Stimulated activated CD8-positive, alpha-beta memory T cell treated with anti-CD3 and anti-CD28 coated beads, Interleukin-12 subunit alpha, Interleukin-12 subunit beta, amount 100 ng/mL, for 1 hour (primary cell): ENCODE data around the gene ZNF432.
A peak's percentile ranks its signal among the peaks of the same experiment; 100 is the strongest.
"Not testable (repeated sequence)": the region's sequence is repeated elsewhere in the genome, so short reads cannot be mapped to it uniquely, and the experiment has no call there.

Experiments
- DNase-seq: peaks from one replicate; pipeline ENCODE4 v3.0.0-alpha.2; 2020; ENCODE audit warnings: low read depth

Gene ZNF432

DNA sequence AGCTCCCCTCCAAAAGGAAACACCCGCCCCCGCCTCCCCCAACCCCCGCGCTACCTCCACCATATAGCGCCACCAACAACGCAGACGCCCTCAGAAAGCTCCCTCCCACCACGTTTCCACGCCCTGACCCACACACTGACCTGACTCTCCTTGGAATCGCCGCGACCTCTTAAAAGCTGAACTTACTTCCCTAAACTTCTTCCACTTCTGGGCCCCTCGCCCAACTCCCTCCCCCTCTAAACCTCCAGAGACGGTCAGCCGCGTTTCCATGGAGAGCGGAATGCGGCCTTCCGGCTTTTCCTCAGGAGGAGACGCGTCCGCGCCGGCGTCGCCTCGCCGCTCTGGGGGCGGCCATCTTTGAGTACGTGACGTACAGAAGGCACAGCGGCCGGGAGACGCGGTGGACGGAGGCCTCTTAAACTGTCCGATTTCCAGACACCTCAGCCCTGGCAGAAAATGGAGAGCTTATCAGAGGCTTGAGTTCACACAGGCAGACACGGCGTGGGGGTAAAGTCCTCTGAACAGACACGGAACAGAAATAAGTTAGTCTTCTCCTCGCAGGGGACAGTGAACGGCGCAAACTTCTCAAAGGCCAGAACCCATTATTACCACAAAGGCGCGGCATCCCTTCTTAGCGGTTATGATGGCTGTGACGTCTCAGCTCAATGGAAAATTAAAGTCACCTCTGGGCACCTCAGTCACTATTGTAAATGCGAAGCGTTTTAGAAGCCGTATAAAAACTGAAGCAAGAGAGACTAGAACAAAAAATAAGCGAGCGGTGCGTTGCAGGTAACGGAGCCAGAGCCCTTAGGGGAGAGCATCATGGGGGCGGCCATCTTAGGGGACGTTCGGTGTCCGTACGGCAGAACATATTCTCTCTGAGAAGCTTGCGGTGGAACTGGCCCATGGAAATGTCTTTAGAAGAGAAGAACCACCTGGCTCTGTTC is at the start of gene ZNF432:
TSS of gene ZNF432 (minus strand) at position 284 of the 947 bp plus-strand sequence. CDS start 1,970 bp downstream, outside the sequence.
- DNase-seq, result peak; percentile 74

DNA sequence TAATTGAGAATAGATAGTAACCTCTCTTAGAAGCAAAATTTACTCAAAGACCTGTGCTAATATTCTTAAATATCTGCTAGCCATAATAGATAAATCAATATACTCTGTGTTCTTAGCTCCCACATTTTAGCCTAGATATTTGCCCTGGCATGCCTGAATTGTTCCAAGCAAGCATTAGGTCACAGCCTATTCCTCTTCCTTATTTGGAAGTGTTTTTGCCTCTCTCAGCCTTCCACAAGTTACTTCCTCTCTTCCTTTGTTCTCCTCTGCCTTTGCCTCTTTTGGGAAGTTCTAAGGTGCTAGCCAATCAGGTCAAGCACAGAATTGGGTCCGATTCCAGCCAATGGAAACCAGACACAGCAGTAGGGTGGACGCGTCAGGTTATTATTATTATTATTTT is 47.8 kb upstream of the ZNF432 start:
- not testable (repeated sequence) for DNase-seq

DNA sequence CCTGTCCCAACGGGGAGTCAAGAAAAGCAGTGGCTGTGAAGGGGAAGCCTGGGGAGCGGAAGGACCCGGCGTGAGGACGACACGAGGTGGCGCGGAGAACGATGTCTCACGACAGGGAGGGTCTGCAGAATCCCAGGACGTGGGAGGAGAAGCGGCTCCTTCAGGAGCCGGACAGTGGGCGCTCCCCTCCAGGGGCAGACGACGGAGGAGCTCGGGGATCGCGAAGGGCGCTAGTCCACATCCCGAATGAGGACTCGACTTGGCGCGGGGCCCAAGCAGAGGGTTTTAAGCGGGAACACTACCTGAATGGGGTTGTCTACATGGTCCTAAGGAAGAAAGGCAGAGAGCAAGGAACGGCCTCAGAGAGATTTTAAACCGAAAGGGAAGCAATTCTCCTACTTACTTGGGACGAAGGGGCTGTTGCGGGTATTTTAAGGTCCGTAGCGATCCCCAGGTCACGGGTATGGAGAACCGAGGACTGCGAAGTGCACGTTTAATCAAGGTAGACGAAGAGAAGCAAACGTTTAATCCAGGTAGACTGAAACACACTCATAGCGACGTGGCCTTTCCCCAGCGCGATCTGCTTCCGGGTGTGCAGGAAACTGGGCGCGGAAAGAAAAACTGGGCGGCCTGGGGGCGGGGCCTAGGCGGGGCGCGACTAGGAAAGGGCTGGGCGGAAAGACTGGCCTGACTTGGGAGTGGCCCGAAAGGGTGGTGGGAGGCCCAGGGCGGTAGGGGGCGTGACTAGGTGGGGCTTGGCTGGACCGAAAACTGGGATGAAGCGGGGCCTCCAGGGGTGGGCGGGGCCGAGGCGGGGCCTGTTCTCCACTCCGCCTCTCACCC is 46.8 kb upstream of the ZNF432 start, which contains the start of gene ZNF841:
TSS of gene ZNF841 (minus strand) at position 594 of the 843 bp plus-strand sequence. CDS start 10,964 bp downstream, outside the sequence.
- peak; percentile 77 for DNase-seq

DNA sequence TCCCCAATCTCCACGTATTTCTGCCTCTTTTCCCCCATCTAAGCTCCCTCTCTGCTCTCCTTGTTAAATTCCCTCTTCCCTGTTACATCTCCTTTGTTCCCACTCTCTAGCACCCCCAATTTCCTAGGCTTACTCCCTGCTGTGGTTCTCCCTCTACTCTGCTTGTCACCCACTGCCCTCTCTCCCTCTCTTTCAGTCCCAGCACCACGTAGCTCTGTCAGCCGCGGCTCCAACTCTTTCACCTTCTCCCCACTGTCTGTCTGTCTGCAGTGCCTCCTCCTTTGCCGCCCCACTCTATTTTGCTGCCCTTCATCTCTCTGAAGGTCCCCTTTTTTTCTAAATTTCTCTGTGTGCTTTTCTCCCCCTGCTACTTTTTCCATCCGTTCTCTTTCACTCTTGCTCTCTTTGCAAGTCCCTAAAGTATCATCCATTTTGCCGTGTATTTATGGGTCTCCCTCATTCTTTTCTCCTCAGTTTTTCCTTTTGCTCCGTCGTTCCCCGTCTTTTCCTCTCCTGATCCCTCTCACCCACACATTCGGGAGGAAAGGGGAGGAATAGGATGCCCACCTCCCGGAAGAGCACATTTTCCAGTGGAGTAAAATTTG is 46.0 kb upstream of the ZNF432 start:
- no peak for DNase-seq

DNA sequence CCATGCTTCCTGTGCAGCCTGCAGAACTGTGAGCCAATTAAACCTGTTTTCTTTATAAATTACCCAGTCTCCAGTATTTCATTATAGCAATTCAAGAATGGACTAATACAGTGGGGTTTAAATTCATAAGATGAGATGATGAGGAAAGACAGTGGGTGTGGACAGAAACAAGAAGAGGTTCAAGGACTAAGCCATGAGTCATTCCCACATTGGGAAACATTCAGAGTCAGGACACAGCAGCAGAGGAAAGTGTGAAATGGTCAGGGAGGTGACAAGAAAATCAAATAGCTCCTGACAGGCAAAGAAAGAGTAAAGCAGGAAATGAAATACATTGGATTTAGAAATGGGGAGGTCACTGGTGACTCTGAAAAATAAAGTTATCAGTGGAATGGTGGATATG is 37.8 kb upstream of the ZNF432 start:
- DNase-seq, result no peak

DNA sequence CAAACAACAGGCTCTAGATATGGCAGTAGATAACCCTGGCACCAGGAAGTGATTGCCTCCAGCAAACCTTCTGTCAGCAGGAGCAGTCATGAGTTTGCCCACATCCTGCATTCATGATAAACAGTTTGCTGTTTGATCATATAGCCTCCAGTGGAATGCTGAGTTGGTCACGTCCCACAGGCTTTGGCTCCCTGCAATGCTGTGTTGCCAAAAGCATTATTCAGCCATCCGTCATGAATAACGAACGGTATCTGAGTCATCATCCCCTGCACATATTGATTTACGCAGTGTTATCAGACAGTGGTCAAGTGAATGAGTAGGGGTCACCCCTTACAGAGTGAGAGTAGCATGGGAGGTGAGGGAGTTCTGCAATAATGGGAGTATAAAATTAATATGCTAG is 21.9 kb upstream of the ZNF432 start:
- no peak for DNase-seq

DNA sequence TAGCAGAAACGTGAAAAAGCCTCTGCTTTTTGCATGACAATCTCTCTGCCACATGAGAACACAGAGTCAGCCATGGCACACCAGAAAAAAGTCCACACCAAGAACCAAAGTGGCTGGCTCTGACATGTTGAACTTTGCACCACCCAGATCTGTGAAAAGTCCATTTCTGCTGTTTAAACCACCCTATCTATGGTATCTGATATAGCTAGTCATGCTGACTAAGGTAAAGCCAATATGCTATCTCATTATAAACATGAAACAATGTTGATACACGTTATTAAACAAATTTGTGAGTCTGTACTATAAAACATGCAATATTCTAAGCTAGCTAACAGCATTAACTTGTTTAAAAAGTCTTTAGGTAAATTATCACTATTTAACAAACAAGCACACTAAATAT is 21.0 kb upstream of the ZNF432 start:
- no peak for DNase-seq

DNA sequence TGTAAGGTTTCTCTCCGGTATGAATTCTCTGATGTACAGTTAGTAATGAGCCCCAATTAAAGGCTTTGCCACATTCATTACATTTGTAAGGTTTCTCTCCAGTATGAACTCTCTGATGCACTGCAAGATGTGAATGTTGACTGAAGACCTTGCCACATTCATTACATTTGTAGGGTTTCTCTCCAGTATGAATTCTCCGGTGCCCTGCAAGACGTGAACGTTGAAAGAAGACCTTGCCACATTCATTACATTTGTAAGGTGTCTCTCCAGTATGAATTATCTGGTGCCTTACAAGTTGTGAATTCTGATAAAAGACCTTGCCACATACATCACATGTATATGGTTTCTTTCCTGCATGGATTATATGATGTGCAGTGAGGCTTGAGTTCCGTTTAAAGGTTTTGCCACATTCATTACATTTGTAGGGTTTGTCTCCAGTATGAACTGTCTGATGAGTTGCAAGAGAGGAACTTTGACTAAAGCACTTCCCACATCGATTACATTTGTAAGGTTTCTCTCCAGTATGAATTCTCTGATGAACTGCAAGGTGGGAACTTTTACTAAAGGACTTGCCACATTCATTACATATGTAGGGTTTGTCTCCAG is 17.7 kb upstream of the ZNF432 start:
- no peak for DNase-seq

DNA sequence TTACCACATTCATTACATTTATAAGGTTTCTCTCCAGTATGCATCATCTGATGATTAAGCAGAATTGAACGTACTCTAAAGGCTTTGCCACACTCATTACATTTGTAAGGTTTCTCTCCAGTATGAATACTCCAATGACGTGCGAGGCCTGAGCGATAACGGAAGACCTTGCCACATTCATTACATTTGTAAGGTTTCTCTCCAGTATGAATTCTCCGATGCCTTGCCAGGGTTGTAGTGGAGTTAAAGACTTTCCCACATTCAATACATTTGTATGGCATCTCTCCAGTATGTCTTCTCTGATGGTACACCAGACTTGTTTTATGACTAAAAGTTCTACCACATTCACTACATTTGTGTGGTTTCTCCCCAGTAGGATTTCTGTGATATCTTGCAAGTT is 16.8 kb upstream of the ZNF432 start:
- DNase-seq, result no peak

DNA sequence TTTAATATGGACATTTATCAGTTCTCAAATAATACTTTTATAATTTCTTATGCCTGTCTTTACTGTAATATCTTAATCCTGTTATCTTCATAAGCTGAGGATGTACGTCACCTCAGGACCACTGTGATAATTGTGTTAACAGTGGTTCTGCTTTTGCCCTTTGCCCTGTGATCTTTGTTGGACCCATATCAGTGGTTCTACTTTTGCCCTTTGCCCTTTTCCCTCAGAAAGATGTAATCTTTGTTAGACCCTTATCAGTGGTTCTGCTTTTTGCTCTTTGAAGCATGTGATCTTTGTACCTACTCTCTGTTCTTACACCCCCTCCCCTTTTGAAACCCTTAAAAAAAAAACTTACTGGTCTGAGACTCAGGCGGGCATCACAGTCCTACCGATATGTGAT is 7.8 kb upstream of the ZNF432 start:
- DNase-seq, result not testable (repeated sequence)

DNA sequence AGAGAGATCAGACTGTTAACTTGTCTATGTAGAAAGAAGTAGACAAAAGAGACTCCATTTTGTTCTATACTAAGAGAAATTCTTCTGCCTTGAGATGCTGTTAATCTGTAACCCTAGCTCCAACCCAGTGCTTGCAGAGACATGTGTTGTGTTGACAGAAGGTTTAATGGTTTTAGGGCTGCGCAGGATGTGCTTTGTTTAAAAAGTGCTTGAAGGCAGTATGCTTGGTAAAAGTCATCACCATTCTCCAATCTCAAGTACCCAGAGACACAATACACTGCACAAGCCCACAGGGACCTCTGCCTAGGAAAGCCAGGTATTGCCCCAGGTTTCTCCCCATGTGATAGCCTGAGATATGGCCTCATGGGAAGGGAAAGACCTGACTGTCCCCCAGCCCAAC is 3.1 kb upstream of the ZNF432 start:
- DNase-seq, result not testable (repeated sequence)

DNA sequence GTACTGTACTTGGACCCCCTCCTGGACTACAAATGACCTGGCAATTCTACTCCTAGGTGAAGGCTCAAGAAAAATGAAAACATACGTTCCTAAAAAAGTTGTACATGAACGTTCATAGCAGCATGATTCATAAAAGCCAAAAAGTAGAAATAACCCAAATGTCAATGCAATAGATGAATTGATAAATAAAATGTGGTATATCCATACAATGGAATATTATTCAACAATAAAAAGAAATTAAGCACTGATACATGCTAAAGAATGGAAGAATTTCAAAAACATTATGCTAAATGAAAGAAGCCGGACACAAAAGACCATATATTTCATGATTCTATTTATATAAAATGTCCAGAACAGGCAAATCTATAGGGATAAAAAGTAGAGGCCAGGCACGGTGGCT is 9.5 kb downstream of the ZNF432 start:
- DNase-seq, result no peak

DNA sequence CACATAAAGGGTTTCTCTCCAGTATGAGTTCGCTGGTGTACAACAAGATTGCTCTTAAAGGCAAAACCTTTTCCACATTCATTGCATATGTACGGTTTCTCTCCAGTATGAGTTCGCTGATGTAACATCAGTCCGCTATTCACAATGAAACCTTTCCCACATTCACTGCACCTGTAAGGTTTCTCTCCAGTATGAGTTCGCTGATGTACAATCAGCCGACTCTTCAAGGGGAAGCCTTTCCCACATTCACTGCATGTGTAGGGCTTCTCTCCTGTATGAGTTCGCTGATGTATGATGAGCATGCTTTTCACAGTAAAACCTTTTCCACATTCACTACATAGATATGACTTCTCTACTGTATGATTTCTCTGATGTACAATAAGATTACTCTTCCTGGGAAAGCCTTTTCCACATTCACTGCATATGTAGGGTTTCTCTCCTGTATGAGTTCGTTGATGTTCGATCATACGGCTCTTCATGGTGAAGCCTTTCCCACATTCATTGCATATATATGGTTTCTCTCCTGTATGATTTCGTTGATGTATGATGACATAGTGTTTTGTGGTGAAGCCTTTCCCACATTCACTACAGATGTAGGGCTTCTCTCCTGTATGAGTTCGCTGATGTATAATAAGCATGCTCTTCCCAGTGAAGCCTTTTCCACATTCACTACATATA is 14.4 kb downstream of the ZNF432 start:
- no peak for DNase-seq

DNA sequence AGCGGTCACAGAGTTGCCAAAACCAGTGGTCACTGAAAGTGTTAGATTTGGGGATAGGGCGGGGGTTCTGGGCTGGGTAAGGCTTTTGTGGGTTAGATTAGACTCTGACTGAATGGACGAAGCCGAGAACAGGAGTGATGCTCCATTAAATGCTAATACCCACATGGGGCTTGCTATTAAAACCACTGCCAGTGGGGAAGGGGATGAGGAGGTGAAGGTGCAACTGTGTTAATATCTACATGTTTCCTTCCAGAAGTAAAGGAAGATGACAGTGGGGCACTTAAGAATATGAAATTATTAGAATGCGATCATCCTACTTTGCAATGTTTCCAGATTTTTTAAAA is 19.9 kb downstream of the ZNF432 start:
- DNase-seq, result no peak

DNA sequence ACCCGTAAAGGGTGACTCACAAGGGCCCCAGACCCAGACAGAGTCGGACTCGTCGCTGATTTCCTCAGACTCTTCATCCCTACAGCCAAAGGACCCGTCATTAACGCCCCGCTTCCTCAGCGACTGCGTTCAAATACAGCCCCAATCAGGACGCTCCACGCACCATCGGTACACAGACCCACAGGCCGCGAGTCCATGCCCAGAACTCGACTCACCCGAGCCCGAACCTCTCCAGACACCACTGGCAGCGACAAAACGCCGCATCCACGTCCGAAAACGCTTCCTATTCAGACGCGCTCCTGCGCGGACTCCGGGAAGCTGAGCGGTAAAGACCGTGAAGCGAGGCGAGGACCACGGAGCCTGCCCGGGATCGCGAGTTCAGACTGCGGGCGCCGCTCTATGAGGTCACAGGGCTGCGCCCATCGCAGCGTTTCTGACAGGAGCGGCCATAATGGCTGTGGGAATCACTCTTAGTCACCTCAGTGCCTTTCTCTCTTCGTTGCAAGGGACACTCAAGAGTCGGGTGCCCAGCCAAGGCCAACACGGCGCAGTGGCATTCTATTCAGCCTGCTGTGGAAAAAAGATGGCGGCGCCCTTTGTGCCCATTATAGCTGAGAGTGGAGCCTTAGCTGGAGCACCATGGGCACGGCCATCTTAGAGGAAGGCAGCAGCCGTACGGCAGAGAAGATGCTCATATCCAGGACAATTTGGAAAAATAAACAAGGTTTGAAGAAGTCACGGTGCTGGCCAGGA is 20.4 kb downstream of the ZNF432 start, which contains the start of gene ZNF614:
TSS of gene ZNF614 (minus strand) at position 353 of the 753 bp plus-strand sequence. CDS start 2,634 bp downstream, outside the sequence.
- peak; percentile 73 for DNase-seq

DNA sequence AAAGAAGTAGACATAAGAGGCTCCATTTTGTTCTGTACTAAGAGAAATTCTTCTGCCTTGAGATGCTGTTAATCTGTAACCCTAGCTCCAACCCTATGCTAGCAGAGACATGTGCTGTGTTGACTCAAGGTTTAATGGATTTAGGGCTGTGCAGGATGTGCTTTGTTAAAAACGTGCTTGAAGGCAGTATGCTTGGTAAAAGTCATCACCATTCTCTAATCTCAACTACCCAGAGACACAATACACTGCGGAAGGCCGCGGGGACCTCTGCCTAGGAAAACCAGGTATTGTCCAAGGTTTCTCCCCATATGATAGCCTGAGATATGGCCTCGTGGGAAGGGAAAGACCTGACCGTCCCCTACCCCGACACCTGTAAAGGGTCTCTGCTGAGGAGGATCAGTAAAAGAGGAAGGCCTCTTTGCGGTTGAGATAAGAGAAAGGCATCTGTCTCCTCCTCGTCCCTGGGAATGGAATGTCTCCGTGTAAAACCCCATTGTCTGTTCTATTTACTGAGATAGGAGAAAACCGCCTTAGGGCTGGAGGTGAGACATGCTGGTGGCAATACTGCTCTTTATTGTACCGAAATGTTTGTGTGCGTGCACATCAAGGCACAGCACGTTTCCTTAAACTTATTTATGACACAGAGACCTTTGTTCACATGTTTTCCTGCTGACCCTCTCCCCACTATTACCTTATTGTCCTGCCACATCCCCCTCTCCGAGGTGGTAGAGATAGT is 22.2 kb downstream of the ZNF432 start:
- DNase-seq, result not testable (repeated sequence)

DNA sequence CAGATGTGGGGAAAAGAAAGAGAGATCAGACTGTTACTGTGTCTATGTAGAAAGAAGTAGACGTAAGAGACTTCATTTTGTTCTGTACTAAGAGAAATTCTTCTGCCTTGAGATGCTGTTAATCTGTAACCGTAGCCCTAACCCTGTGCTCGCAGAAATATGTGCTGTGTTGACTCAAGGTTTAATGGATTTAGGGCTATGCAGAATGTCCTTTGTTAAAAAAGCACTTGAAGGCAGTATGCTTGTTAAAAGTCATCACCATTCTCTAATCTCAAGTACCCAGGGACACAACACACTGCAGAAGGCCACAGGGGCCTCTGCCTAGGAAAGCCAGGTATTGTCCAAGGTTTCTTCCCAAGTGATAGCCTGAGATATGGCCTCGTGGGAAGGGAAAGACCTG is 24.2 kb downstream of the ZNF432 start:
- not testable (repeated sequence) for DNase-seq

DNA sequence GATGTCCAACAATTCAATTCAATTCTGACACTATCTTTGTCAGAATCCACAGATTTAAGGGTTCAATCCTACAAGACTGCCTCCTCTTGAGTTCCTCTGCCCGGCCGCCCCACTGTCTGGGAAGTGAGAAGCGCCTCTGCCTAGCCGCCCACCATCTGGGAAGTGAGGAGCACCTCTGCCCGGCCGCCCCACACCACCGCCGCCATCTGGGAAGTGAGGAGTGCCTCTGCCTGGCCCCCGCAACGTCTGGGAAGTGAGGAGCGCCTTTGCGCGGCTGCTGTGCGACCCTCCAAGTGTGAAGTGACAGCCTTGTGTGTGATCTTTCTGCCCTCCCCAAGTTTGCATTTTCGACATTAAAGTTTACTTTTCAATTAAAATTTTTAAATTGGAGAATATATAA is 26.4 kb downstream of the ZNF432 start:
- DNase-seq, result no peak

DNA sequence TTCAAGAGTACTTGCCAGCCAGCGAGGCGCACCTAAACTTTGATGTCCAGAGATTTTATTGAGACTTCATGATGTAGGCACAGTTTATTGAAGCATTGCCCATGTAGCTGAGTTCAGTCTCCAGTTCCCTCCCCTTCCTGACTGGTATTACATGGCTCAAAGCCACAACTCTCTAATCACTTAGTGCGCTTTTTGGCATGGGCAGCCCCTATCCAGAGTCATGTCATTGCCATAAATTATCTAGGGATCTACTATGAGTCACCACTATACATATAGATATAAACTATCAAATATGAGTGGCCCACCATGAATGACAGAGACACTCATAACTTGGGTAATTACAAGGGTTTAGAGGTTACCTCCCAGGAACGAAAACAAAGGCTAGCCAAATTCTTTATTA is 28.1 kb downstream of the ZNF432 start:
- DNase-seq, result no peak

DNA sequence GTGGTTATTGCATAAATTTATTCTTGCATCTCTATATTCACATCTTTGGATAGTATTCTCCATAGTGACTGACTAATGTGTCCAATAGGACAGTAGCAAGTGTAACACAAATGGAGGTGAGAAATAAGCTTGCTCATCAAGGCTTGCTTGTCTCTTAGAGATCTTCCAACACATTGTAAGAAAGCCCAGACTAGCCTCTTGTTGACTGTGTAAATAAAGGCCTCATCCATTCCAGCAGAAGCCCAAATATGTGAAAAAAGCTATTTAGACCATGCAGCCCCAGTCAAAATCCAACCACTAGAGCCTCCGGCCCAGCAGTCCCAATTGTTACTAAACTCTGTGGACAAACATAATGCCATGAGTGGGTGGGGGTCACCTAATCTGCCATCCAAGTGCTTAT is 38.0 kb downstream of the ZNF432 start:
- DNase-seq, result no peak
